GM12865 (cell line): ENCODE results near the gene VAV3.
"Not testable (repeated sequence)": the region's sequence is repeated elsewhere in the genome, so short reads cannot be mapped to it uniquely, and the experiment has no call there.

Experiments used
- DNase-seq: peaks from one replicate; pipeline ENCODE4 v3.0.0; 2010; ENCODE audit warnings: low read depth
- H3K4me3 ChIP-seq: 2 replicates; pipeline ENCODE4 v1.5.1; 2011; ENCODE audit warnings: mild to moderate bottlenecking, low read depth, low read length, control low read depth
- TF ChIP-seq, protein P1 (sequence below): IDR thresholded peaks from 2 replicates; pipeline ENCODE4 v1.5.1; 2011; ENCODE audit warnings: low read length, control low read depth, low read depth, inconsistent platforms; ENCODE audit not compliant: insufficient read depth; ENCODE audit errors: missing control alignments

The VAV3 gene

DNA sequence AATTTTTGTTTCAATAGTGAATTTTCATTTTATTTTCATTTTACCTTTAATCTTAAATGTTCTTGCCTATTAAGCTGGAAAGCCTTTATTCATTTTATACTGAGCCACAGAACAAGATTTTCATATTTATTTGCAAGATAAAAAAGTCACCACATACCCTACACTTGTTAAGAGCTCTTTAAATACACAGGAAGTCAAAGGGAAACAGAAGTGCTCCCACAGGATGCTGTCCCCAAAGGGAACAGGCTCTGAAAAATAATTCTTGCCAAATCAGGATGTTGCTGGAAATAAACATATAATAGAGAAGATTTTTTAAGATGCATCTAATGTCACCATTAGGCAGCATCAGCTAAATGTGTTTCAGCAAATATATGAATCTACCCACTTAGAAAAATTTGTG is 113.6 kb downstream of the VAV3 start:
- TF ChIP-seq, protein P1, sequence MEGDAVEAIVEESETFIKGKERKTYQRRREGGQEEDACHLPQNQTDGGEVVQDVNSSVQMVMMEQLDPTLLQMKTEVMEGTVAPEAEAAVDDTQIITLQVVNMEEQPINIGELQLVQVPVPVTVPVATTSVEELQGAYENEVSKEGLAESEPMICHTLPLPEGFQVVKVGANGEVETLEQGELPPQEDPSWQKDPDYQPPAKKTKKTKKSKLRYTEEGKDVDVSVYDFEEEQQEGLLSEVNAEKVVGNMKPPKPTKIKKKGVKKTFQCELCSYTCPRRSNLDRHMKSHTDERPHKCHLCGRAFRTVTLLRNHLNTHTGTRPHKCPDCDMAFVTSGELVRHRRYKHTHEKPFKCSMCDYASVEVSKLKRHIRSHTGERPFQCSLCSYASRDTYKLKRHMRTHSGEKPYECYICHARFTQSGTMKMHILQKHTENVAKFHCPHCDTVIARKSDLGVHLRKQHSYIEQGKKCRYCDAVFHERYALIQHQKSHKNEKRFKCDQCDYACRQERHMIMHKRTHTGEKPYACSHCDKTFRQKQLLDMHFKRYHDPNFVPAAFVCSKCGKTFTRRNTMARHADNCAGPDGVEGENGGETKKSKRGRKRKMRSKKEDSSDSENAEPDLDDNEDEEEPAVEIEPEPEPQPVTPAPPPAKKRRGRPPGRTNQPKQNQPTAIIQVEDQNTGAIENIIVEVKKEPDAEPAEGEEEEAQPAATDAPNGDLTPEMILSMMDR: no peak
- DNase-seq: no peak
- no peak overlapping the region for H3K4me3 ChIP-seq

DNA sequence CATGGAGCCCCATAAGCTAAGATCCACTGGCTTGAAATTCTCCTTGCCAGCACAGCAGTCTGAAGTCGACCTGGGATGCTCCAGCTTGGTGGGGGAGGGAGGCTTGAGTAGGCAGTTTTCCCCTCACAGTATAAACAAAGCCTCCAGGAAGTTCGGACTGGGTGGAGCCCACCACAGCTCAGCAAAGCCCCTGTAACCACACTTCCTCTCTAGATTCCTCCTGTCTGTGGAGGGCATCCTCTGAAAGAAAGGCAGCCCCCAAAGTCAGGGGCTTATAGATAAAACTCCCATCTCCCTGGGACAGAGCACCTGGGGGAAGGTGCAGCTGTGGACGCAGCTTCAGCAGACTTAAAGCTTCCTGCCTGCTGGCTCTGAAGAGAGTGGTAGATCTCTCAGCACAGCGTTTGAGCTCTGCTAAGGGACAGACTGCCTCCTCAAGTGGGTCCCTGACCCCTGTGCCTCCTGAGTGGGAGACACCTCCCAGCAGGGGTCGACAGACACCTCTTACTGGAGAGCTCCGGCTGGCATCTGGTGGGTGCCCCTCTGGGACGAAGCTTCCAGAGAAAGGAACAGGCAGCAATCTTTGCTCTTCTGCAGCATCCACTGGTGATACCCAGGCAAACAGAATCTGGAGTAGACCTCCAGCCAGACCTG is 120.3 kb downstream of the VAV3 start:
- not testable (repeated sequence) for DNase-seq, H3K4me3 ChIP-seq

DNA sequence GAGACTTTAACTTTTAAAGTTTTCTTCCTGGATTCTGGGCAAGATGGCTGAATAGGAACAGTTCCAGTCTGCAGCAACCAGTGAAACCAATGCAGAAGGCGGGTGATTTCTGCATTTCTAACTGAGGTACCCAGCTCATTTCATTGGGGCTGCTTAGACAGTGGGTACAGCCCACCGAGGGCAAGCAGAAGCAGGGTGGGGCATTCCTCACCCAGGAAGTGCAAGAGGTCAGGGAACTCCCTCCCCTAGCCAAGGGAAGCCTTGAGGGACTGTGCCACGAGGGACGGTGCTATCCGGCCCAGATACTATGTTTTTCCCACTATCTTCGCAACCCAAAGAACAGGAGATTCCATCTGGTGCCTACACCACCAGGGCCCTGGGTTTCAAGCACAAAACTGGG is 121.0 kb downstream of the VAV3 start:
- TF ChIP-seq, protein P1: no peak
- no peak overlapping the region for H3K4me3 ChIP-seq
- DNase-seq: peak; percentile 24

DNA sequence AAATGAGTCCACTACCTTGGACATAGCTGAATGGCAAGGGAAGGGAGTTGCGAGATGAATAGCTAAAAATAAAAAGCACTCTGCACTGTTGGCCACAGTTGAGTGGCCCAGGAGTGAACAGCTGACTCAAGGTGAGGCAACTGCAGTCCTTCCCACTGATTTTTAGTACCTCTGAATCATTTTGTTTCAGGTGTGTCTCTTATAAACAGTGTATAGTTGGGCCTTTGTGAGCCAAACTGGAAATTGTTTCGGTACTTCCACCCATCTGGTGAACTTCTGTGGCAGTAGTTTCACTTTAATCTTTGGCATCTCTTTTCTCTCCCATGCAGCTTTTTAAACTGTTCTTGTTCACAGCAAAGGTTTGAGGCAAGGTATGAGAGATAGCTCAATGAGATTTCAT is 122.7 kb downstream of the VAV3 start:
- no peak overlapping the region for H3K4me3 ChIP-seq
- DNase-seq: peak; percentile 9
- TF ChIP-seq, protein P1: no peak

DNA sequence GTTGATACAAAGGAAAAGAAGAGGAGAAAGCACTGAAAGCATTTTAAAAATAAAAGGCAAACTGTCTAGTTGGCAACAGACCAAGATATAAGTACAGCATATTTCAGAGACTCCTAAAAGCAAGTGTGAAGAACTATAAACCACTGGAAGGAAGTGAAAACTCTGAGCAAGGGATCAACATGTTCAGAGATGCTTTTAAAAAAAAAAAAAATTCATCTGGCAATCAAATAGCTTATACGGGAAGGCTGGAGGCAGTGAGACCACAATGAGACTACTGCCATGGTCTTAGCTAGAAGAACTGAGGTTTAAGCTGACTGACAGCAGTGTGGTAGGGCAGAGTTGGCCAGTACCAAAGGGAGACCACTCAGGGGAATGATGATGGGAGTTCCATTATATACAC is 124.3 kb downstream of the VAV3 start:
- TF ChIP-seq, protein P1: no peak
- DNase-seq: no peak
- no peak overlapping the region for H3K4me3 ChIP-seq

DNA sequence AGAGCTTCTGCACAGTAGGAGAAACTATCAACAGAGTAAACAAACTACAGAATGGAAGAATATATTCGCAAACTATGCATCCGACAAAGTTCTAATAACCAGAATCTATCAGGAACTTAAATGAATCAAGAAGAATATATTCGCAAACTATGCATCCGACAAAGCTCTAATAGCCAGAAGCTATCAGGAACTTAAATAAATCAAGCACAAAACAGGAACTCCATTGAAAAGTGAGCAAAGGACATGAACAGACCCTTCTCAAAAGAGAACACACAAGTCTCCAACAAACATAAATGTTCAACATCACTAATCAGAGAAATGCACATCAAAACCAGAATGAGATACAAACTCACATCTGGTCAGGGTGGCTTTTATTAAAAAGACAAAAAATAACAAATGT is 126.9 kb downstream of the VAV3 start:
- no peak for DNase-seq
- H3K4me3 ChIP-seq: no peak overlapping the region
- TF ChIP-seq, protein P1: no peak

DNA sequence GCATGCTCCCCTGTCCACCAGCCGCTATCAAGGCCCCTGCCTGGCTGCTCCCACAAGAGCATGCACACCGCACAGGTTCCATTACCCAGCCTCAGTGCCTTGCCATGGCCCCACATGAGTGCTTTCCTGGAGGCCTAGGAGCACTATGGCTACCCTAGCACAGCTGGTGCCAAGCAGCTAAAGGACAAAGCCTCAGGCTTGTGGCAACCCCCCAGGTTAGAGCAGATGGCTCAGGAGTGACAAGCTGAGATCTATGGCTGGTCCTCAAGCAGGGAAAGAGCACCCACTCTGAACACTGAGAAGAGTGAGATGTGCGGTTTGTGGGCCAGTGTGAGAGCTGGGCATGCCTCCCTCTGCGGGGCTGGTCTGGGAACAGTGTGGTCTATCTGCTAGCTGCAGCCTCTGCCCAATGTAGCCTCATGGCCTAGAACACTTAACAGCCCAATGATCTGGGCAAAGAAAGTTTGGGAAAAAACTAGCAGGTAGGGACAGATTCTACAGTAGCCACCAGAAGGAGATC is 129.8 kb downstream of the VAV3 start:
- no peak for DNase-seq
- H3K4me3 ChIP-seq: no peak overlapping the region
- TF ChIP-seq, protein P1: no peak
